NCI-H1105 (cell line): ENCODE data around the gene BLOC1S4.

Experiments
- DNase-seq: peaks from one replicate; lab custom pipeline; 2025; lab: John Stamatoyannopoulos, UW

Gene BLOC1S4

GRCh38 chr4:6764976-6765620, 49.1 kb downstream of the BLOC1S4 start:
- DNase-seq, result no peak

- no peak for DNase-seq
Observed at GRCh38 chr4:6765703-6766102, 49.7 kb downstream of the BLOC1S4 start.
